GM10266 (cell line): ENCODE results near the gene DSTN.

ENCODE experiments used
- DNase-seq: peaks from one replicate; pipeline ENCODE4 v3.0.0; 2012; ENCODE audit errors: extremely low spot score
- TF ChIP-seq, protein P1 (sequence below): IDR thresholded peaks from 2 replicates; pipeline ENCODE4 v1.5.1; 2012; ENCODE audit warnings: mild to moderate bottlenecking, low read depth; ENCODE audit not compliant: control insufficient read depth, insufficient read depth; ENCODE audit errors: missing control alignments

The DSTN gene

DNA sequence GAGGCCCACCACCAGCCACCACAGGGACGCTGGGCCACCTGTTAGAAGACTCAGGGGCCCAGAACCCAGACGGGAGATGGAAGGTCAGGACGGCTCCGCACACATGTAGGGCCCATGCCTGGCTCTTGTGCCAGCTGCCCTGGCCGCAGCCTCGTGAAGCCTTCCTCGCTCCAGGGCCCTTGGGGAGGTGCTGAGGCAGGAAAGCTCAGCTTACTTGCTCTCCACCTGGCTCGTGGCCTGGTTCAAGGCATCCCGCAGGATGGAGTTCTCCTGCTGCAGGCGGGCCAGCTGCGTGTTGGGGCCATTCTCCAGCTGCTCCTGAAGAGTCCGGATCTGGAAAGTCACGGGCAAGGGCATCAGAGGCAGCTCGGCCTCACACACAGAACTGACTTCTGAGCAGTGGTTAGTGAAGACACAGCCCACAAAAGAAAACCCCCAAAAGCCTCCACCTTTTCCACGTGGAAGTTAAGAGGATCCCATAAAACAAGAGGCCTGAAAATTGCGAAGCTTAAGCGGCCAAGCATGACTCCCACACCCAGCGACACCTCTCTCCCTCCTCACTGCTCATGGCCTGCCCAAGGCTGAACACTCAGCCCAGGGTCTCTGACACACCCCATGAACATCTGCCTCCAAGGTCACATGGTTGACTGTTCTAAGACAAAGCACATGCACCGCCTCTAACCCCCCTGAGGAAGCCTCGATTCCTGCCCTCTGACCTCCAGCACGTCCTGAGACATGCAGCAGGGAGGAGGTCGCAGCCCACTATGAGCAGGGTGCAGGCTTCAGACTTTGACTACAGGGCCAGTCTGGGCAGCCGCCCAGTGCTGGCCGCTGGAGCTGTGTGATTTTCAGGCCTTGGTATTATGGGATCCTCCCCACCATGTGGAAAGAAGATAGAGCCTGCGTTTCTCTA is 65.7 kb downstream of the DSTN start:
- no peak for DNase-seq

DNA sequence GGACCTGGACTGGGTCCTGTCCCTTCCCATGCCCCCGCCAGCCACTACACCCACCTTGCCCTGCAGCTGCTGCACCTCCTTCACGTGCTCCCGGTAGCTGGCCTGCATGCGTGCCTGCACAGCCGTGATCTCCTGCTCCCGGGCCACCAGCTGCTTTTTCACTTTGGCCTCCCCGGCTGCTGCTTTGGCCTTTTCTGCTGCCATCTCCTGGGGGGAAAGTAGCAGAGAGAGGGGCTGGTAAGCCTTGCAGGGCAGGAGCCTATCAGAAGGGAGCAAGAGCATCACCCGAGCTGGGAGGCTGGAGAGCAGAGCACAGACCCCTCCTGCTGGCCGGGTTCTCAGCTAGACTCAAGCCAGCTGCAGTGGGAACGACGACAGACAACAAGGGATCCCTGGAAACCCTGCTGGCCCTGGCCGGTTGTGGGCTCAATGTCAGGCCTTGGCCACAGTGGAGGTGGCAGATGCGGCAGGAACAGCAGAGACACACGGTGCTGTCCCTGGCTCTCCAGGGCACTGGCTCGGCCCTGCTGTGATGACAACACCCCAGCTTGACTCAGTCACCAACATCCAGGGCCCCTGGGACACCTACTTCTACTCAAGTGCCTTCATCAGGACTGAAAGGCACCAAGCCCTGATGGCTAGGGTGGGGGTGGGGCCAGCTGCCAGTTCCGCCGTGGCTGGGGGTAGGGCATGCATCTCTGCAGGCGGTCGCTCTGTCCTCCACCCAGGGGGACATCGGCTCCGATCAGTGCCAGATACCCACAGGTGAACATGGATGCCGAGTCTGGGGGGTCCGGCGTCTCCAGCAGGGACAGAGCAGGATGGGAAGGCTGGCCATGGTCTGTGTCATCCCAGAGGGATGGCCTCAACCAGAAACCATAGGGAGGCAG is 66.9 kb downstream of the DSTN start:
- TF ChIP-seq, protein P1, sequence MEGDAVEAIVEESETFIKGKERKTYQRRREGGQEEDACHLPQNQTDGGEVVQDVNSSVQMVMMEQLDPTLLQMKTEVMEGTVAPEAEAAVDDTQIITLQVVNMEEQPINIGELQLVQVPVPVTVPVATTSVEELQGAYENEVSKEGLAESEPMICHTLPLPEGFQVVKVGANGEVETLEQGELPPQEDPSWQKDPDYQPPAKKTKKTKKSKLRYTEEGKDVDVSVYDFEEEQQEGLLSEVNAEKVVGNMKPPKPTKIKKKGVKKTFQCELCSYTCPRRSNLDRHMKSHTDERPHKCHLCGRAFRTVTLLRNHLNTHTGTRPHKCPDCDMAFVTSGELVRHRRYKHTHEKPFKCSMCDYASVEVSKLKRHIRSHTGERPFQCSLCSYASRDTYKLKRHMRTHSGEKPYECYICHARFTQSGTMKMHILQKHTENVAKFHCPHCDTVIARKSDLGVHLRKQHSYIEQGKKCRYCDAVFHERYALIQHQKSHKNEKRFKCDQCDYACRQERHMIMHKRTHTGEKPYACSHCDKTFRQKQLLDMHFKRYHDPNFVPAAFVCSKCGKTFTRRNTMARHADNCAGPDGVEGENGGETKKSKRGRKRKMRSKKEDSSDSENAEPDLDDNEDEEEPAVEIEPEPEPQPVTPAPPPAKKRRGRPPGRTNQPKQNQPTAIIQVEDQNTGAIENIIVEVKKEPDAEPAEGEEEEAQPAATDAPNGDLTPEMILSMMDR, result no peak
- DNase-seq, result no peak

More for the DNA sequence above, 65.7 kb downstream of the DSTN start:
- TF ChIP-seq, protein P1, result no peak

DNA sequence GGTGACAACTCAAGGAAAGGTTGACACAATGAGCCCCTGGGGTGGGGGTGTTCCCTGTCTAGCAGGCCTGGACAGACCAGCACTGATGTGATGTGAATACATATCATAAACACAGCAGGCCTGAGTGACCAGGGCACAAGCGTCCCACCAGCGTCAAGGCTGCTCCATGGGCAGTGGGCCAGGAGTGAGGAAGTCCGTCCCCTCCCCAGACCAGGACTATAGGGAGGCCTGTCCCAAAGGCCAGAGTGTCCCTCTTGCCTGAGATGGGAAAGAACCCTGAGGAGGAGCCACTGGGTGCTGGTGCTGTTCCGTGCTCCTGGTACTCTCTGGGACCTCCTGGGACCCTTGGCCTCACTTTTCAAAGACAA is 67.5 kb downstream of the DSTN start:
- TF ChIP-seq, protein P1, result no peak
- DNase-seq, result no peak

DNA sequence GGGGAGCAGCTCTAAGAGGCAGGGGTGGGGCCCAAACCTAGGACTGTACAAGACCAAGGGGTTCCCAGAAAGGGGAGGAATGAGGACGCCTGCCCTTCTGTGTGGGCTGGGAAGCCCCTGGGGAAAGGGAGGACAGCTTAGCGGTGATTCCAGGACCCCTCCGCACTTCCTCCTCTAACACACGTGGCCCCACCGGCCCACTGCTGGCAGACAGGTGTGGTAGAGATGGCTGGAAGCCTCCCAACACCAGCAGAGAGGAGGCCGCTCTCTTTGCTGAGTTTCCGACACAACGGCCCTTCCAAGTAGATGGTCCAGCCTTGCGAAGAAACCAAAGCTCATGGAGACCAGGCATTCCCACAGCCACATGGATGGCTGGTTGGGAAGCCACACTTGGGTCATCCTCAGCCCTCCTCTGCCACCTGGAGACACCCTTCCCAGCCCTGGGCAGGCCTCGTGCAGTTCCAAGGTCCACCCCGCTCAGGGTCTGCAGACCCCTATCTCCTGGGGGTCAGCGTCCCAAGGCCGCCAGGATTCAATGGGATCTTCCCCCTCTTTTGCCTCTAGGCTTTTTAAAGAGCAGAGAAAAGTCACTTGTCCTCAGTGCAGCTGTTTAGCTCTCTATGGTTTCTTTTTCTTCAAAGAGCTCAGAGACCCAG is 68.2 kb downstream of the DSTN start:
- TF ChIP-seq, protein P1, result no peak
- no peak for DNase-seq

DNA sequence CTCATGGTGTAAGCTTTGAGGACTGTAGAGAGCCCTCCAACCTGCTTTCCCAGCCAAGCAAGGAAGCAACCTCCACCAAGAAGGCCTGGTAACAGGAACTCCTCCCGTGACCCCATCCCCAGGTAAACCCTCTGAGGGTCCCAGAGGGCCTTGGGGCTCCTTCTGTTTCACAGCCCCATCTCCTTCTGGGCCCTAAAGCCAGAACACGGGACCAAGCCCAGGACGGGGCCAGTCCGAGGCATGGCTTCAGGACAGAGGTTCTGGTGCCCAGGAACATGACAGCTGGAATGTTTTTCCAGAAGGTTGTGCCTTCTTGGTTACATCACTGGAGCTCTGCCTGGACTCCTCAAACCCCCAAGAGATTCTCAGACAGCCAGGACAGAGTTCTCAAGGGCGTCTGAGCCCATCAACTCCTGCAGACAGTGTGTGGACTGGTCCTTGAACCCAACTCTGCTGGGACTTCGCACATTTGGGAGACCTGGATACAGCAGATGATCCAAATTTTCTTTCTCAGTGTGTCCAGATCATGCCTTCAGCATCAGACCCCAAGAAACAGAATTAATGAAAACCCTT is 69.0 kb downstream of the DSTN start:
- TF ChIP-seq, protein P1, result no peak
- DNase-seq, result no peak

DNA sequence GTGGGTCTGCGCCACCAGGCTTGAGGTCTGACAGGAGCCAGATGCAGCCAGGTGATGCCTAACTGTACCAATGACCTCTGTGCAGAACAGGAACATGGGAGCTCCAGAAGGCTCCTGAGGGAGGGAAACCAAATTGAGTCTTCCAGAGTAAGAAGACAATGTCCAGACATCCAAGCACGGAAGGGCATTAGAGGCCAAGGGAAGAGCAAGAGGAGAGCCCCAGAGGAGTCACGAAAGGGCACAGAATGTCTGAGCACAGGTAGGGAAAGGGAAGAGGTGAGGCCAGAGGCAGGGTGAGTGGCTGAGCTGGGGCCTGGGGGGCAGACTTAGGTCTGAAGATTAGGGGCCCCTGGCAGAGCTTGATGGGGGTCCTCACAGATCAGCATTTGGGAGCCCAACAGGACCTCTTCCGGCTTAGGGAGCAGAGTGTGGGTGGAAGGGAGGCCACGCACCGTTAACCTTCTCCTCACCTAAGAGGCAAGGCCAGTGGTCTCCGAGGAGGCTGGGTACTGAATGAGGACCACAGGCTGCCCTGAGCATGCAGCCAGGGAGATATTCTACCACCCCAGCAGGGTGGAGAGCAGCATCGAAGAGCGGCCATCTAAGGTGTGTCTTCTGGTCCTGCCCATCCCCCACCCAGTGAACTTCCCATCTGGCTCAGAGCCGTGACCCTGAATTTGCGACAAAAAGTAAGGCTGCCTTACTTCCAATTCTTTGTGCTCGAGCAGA is 70.4 kb downstream of the DSTN start:
- TF ChIP-seq, protein P1, result no peak
- no peak for DNase-seq
